RKO (cell line): ENCODE data around the gene C1orf50.
"Not testable (repeated sequence)": the region's sequence is repeated elsewhere in the genome, so short reads cannot be mapped to it uniquely, and the experiment has no call there.

Experiments
- DNase-seq: peaks from one replicate; pipeline ENCODE4 v3.0.0-alpha.2; 2016; ENCODE audit warnings: low spot score

C1orf50 gene

GRCh38 chr1:42739753-42740700 lies 27.0 kb upstream of the C1orf50 start, which contains the start of gene CLDN19:
CLDN19 (minus strand) TSS chr1:42740236; CDS start chr1:42740063, 173 bp downstream.
- DNase-seq, result no peak

GRCh38 chr1:42740851-42741580 lies 26.0 kb upstream of the C1orf50 start:
- no peak for DNase-seq

- no peak for DNase-seq
These were observed 25.3 kb upstream of the C1orf50 start for GRCh38 chr1:42741706-42742105.

GRCh38 chr1:42742141-42742540 lies 24.9 kb upstream of the C1orf50 start:
- DNase-seq, result no peak

- DNase-seq, result no peak
These were observed 24.3 kb upstream of the C1orf50 start for GRCh38 chr1:42742617-42743316.

- DNase-seq, result no peak
These were observed 23.5 kb upstream of the C1orf50 start for GRCh38 chr1:42743317-42744147.

- no peak for DNase-seq
These were observed 23.0 kb upstream of the C1orf50 start for GRCh38 chr1:42744148-42744413.

GRCh38 chr1:42745851-42746250 lies 21.2 kb upstream of the C1orf50 start:
- DNase-seq, result no peak

GRCh38 chr1:42746436-42747105 lies 20.5 kb upstream of the C1orf50 start:
- no peak for DNase-seq

GRCh38 chr1:42747125-42747524 lies 19.9 kb upstream of the C1orf50 start:
- DNase-seq, result no peak

GRCh38 chr1:42748021-42748420 lies 19.0 kb upstream of the C1orf50 start:
- no peak for DNase-seq

- DNase-seq, result no peak
These were observed 18.3 kb upstream of the C1orf50 start for GRCh38 chr1:42748461-42749410.

- no peak for DNase-seq
These were observed 17.0 kb upstream of the C1orf50 start for GRCh38 chr1:42750041-42750440.

- not testable (repeated sequence) for DNase-seq
These were observed 15.5 kb upstream of the C1orf50 start for GRCh38 chr1:42751511-42752070.

- DNase-seq, result no peak
These were observed 14.8 kb upstream of the C1orf50 start for GRCh38 chr1:42752284-42752683.

- DNase-seq, result no peak
These were observed 14.0 kb upstream of the C1orf50 start for GRCh38 chr1:42753070-42753469.

- DNase-seq, result peak; percentile 83
These were observed 9.8 kb upstream of the C1orf50 start for GRCh38 chr1:42756956-42757891.

- DNase-seq, result no peak
These were observed 9.2 kb upstream of the C1orf50 start for GRCh38 chr1:42757892-42758275.

- DNase-seq, result no peak
These were observed 8.4 kb upstream of the C1orf50 start for GRCh38 chr1:42758641-42759040.
